GM23338 (cell line): ENCODE results near the gene RBPJL. TPM values are rescaled to one million over a fixed set of nuclear protein-coding genes. Genes with fewer than 3 reads are reported as not detected.

ENCODE experiments used
- ATAC-seq: fragments of 200-7000 bp; cut with Tn5 transposase; 3 replicates; pipeline ENCODE4 v1.9.1; 2020
- DNase-seq: peaks from one replicate; pipeline ENCODE4 v3.0.0-alpha.2; 2015; ENCODE audit warnings: low spot score
- H2AFZ ChIP-seq: fragments of 200-600 bp; sonication (generic); 2 replicates; pipeline ENCODE4 v1.8.0; 2016; ENCODE audit warnings: antibody characterized with exemption, mild to moderate bottlenecking, moderate library complexity
- H3F3A ChIP-seq: fragments of 200-600 bp; sonication (generic); replicated peaks from 2 replicates; pipeline ENCODE4 v1.8.0; 2017; ENCODE audit warnings: antibody characterized with exemption, mixed run types, low read depth
- H3K27ac ChIP-seq: fragments of 200-600 bp; sonication (generic); 2 replicates; pipeline ENCODE4 v1.6.1; 2016; ENCODE audit warnings: low read depth
- H3K27me3 ChIP-seq: fragments of 200-600 bp; sonication (generic); 2 replicates; pipeline ENCODE4 v1.8.0; 2016; ENCODE audit warnings: mild to moderate bottlenecking, mixed run types, moderate library complexity; ENCODE audit not compliant: insufficient read depth
- H3K36me3 ChIP-seq: fragments of 200-600 bp; sonication (generic); 2 replicates; pipeline ENCODE4 v1.8.0; 2016; ENCODE audit warnings: mild to moderate bottlenecking; ENCODE audit not compliant: insufficient read depth
- H3K4me1 ChIP-seq: fragments of 200-600 bp; sonication (generic); 2 replicates; pipeline ENCODE4 v1.8.0; 2016; ENCODE audit warnings: mild to moderate bottlenecking, moderate library complexity; ENCODE audit not compliant: insufficient read depth
- H3K4me2 ChIP-seq: fragments of 200-600 bp; sonication (generic); 2 replicates; pipeline ENCODE4 v1.7.1; 2017; ENCODE audit warnings: mixed run types
- H3K4me3 ChIP-seq: fragments of 200-600 bp; sonication (generic); 2 replicates; pipeline ENCODE4 v1.6.1; 2016; ENCODE audit warnings: mixed run types
- H3K79me2 ChIP-seq: fragments of 200-600 bp; sonication (generic); replicated peaks from 2 replicates; pipeline ENCODE4 v1.8.0; 2017; ENCODE audit warnings: mild to moderate bottlenecking; ENCODE audit not compliant: insufficient read depth
- H3K9me2 ChIP-seq: fragments of 200-600 bp; sonication (generic); 2 replicates; pipeline ENCODE4 v1.8.0; 2017; ENCODE audit not compliant: insufficient read depth
- H4K20me1 ChIP-seq: fragments of 200-600 bp; sonication (generic); replicated peaks from 2 replicates; pipeline ENCODE4 v1.8.0; 2017; ENCODE audit warnings: mild to moderate bottlenecking; ENCODE audit not compliant: insufficient read depth
- H3K27ac Mint-ChIP-seq: 2 replicates; pipeline ENCODE4 v1.8.0; 2020; ENCODE audit warnings: inconsistent platforms, mild to moderate bottlenecking, moderate library complexity, mixed read lengths
- H3K27me3 Mint-ChIP-seq: 3 replicates; pipeline ENCODE4 v1.8.0; 2022; ENCODE audit warnings: low read depth, mild to moderate bottlenecking, moderate library complexity, mixed read lengths, inconsistent platforms; ENCODE audit not compliant: insufficient read depth, poor library complexity
- H3K36me3 Mint-ChIP-seq: 3 replicates; pipeline ENCODE4 v1.8.0; 2021; ENCODE audit warnings: low read depth, mild to moderate bottlenecking, inconsistent platforms, moderate library complexity, mixed read lengths
- H3K4me1 Mint-ChIP-seq: 3 replicates; pipeline ENCODE4 v1.8.0; 2020; ENCODE audit warnings: mild to moderate bottlenecking, inconsistent platforms, mixed read lengths
- H3K4me3 Mint-ChIP-seq: 3 replicates; pipeline ENCODE4 v1.8.0; 2021; ENCODE audit warnings: moderate library complexity, mild to moderate bottlenecking, inconsistent platforms, mixed read lengths
- H3K9me3 Mint-ChIP-seq: 3 replicates; pipeline ENCODE4 v1.8.0; 2020; ENCODE audit warnings: moderate library complexity, mild to moderate bottlenecking, inconsistent platforms, mixed read lengths
- EZH2phosphoT487 ChIP-seq: fragments of 200-600 bp; sonication (generic); IDR thresholded peaks from one replicate; pipeline ENCODE4 v1.8.1; 2018; ENCODE audit warnings: antibody characterized with exemption; ENCODE audit not compliant: unreplicated experiment
- JUNB ChIP-seq: IDR thresholded peaks from one replicate; pipeline ENCODE4 v1.6.1; 2016; ENCODE audit warnings: antibody characterized with exemption; ENCODE audit not compliant: unreplicated experiment
- NANOG ChIP-seq: IDR thresholded peaks from 2 replicates; pipeline ENCODE4 v1.6.1; 2016; ENCODE audit warnings: antibody characterized with exemption, borderline replicate concordance
- STAT1 ChIP-seq: IDR thresholded peaks from one replicate; pipeline ENCODE4 v1.6.1; 2016; ENCODE audit warnings: antibody characterized with exemption; ENCODE audit not compliant: unreplicated experiment
- ZNF114 ChIP-seq: fragments of 250-450 bp; sonication (Bioruptor Pico); IDR thresholded peaks from 2 replicates; pipeline ENCODE4 v1.5.0; 2020; ENCODE audit warnings: mild to moderate bottlenecking, moderate library complexity
- polyA plus RNA-seq: library from polyadenylated mRNA; unstranded; fragments of >200 nt; fragmentation: Nextera tagmentation; extraction: Ambion mirVana; gene quantifications from 2 replicates; pipeline ENCODE4 v1.2.1, GENCODE V29; 2016
- total RNA-seq: library from RNA; depleted of rRNA; stranded (reverse); fragments of >200 nt; shearing (Covaris generic); gene quantifications from 2 replicates; pipeline ENCODE4 v1.2.3, GENCODE V29; 2014
- TF ChIP-seq, protein P1 (sequence below), 2 experiments: fragments of 200-600 bp in 1 of 2; sonication (generic) in 1 of 2; conservative IDR thresholded peaks; 2 replicates each; pipeline versions ENCODE4 v1.5.1 to v1.6.1; 2016 to 2017; ENCODE audit warnings: antibody characterized with exemption in 2 of 2, low read depth in 2 of 2, mild to moderate bottlenecking in 2 of 2, moderate library complexity in 1 of 2
- TF ChIP-seq, protein P2 (sequence below): IDR thresholded peaks from 2 replicates; pipeline ENCODE4 v1.6.1; 2016; ENCODE audit warnings: antibody characterized with exemption

RBPJL gene
- total and polyA plus RNA-seq, 2 experiments from 2014 or later = 0.44 to 0.66 TPM

DNA sequence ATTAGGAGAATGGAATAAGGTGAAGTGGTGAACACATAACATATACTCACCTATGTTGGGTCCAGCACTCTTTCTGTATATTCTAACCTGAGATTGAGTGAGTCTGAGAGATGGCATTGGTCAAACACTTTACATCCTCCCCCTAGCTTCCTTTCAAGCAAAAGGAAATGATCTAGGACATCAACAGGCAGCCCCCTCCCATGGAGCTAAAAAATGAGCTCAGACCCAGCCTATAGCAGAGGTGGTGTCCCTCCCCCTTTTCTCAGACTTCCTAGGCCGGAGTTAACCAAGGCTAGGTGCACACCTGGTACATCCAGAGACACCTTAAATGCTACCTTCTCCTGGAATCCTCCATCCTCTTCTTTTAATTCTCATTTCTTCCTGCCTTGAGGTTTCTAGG lies 47.1 kb downstream of the RBPJL start:
- Histone ChIP-seq H3K27me3 (no peaks in the 10 kb centered on the region), H4K20me1 (no peaks in the 10 kb centered on the region), H3F3A (no peaks in the 10 kb centered on the region), H3K27ac (no peak overlapping the region), H3K4me1 (peaks cover 6% of the 10 kb centered on the region; the same call in 1 of the 2 replicates), H3K9me2 (no peaks in the 10 kb centered on the region), H3K36me3 (no peaks in the 10 kb centered on the region), H2AFZ (peak overlapping the region; percentile 84), H3K4me3 (no peak overlapping the region), H3K4me2 (no peak overlapping the region; the same call in 1 of the 2 replicates), H3K79me2 (no peaks in the 10 kb centered on the region)
- H3K9me3 Mint-ChIP-seq = no peaks in the 10 kb centered on the region
- peaks cover 22% of the 10 kb centered on the region; the same call in 2 of the 3 replicates for H3K4me1 Mint-ChIP-seq
- no peak overlapping the region for H3K4me3 Mint-ChIP-seq
- DNase-seq (no peak), ATAC-seq (peak; percentile 51)
- TF ChIP-seq, protein P1, sequence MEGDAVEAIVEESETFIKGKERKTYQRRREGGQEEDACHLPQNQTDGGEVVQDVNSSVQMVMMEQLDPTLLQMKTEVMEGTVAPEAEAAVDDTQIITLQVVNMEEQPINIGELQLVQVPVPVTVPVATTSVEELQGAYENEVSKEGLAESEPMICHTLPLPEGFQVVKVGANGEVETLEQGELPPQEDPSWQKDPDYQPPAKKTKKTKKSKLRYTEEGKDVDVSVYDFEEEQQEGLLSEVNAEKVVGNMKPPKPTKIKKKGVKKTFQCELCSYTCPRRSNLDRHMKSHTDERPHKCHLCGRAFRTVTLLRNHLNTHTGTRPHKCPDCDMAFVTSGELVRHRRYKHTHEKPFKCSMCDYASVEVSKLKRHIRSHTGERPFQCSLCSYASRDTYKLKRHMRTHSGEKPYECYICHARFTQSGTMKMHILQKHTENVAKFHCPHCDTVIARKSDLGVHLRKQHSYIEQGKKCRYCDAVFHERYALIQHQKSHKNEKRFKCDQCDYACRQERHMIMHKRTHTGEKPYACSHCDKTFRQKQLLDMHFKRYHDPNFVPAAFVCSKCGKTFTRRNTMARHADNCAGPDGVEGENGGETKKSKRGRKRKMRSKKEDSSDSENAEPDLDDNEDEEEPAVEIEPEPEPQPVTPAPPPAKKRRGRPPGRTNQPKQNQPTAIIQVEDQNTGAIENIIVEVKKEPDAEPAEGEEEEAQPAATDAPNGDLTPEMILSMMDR (conservative IDR thresholded peaks at IDR 0.05; ENCODE audit: low read depth in 2 of 2) = no peak
- TF ChIP-seq EZH2phosphoT487 = no peak
- TF ChIP-seq JUNB = no peak
- no peak for TF ChIP-seq NANOG
- H3K27me3 Mint-ChIP-seq = no peaks in the 10 kb centered on the region
- no peak overlapping the region for H3K27ac Mint-ChIP-seq
- no peaks in the 10 kb centered on the region for H3K36me3 Mint-ChIP-seq

DNA sequence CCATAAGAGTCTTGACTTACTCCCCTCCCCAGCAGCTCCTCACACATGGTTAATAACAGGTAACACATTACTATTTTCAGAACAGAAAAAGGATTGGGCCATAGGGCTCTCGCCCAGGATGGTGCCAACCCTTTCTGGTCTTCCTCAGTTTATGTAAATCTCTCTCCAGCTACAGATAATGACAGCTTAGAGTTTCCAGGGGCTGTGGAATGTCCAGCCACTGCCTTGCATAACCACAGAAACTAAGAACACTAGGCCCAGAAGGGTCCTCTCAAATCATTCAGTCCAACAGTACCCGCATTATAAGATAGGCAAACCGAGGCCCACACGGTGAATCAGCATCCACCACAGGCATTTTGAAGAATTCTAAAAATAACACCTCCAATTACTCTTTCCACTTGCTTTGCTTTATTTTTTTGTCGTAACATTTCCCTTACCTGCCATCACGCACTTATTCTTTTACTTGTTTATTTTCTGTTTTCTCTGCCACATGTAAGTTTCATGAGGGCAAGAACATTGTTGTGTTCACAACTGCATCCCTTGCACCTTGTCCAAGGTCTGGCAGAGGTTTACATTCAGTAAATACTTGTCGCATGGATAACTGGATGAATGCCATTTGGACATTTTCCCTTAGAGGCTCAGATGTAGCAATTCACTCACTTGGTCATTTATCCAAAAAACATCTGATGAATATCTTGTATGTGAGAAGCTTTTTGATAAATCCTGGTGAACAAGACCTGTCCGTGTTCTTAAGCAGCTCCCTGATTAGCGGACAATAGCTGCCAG lies 48.0 kb downstream of the RBPJL start:
- Mint-ChIP-seq H3K4me3 (no peak overlapping the region), H3K27me3 (no peaks in the 10 kb centered on the region), H3K4me1 (peaks cover 29% of the 10 kb centered on the region), H3K36me3 (no peaks in the 10 kb centered on the region), H3K27ac (no peak overlapping the region), H3K9me3 (no peaks in the 10 kb centered on the region)
- Histone ChIP-seq H3K27ac (no peak overlapping the region), H3K4me3 (no peak overlapping the region), H3K79me2 (no peaks in the 10 kb centered on the region), H3K9me2 (no peaks in the 10 kb centered on the region), H3K27me3 (no peaks in the 10 kb centered on the region), H3F3A (no peaks in the 10 kb centered on the region), H3K4me2 (no peak overlapping the region), H3K36me3 (no peaks in the 10 kb centered on the region), H3K4me1 (peaks cover 9% of the 10 kb centered on the region), H4K20me1 (no peaks in the 10 kb centered on the region), H2AFZ (peak overlapping the region; percentile 84; the same call in 1 of the 2 replicates)
- no peak for TF ChIP-seq EZH2phosphoT487
- TF ChIP-seq JUNB = no peak
- TF ChIP-seq STAT1 = no peak
- TF ChIP-seq, protein P2, sequence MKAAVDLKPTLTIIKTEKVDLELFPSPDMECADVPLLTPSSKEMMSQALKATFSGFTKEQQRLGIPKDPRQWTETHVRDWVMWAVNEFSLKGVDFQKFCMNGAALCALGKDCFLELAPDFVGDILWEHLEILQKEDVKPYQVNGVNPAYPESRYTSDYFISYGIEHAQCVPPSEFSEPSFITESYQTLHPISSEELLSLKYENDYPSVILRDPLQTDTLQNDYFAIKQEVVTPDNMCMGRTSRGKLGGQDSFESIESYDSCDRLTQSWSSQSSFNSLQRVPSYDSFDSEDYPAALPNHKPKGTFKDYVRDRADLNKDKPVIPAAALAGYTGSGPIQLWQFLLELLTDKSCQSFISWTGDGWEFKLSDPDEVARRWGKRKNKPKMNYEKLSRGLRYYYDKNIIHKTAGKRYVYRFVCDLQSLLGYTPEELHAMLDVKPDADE = no peak
- TF ChIP-seq, protein P1 (conservative IDR thresholded peaks at IDR 0.05; ENCODE audit: low read depth in 2 of 2) = no peak
- no peak for TF ChIP-seq ZNF114 (CRISPR knock-in tag)
- no peak for DNase-seq
- no peak for ATAC-seq
